ENCODE measurements around the gene WNT7A. TPM values are rescaled to one million over a fixed set of nuclear protein-coding genes. Genes with fewer than 3 reads are reported as not detected.

WNT7A gene
- total RNA-seq, 1 experiment from 2014 or later, result 0.34 TPM

DNA sequence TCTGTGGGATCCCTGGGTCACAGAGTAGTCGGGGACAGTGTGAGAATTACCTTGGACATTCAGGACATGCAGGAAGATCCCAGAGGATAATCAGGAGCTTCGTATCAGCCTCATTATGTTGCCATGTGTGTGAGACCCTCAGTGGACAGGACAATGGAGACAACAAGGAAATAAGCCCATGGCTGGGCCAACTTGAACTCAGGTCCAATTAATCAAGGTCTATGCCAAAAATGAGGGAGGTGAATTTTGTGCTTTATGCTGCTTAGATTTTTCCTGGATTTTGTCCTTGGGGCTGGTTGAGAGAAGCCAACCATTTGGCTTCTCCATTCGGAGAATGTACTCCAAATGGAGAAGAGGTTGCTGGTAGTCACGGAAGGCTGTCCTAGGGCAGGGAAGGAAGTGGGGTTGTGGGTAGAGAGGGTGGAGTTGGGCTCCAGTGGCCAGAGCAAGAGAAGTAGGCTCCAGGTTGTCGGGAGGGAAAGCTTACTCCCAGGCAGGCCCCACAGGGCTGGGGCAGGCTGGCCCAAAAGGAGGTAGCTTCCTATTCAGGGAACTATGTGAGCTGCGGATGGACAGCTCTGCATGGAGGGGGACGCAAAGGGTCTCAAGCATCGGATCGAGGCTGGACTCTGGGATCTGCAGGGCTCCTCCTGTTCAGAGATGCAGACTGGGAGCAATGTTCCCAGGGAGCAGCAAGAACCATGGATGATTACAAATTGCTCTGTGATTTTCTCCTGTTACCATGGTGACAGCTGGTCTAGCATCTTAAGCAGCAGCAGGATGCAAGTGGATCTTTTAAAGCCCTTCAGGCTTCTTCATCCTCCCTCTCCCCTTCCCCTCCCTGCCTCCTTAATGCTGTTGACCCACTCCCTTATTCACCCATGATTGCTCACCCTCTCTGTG lies 91.1 kb downstream of the WNT7A start:
- Histone ChIP-seq H3K9me2 (ENCODE audit: insufficient read depth) (no peaks in the 10 kb centered on the region), H2AFZ (ENCODE audit: low read depth, low read length, poor library complexity, severe bottlenecking) (no peak overlapping the region), H3K9me3 (ENCODE audit: control insufficient read depth in 1 of 2, insufficient read depth in 1 of 2, low read depth in 1 of 2, low read length in 2 of 2) (no peaks in the 10 kb centered on the region), H3K9ac (ENCODE audit: low read length) (no peak overlapping the region), H3K36me3 (ENCODE audit: control insufficient read depth in 1 of 2, insufficient read depth in 2 of 2, low read length in 2 of 2) (no peaks in the 10 kb centered on the region), H3K4me1 (ENCODE audit: control insufficient read depth in 1 of 2, insufficient read depth in 2 of 2, low read length in 2 of 2) (no peaks in the 10 kb centered on the region), H4K20me1 (ENCODE audit: insufficient read depth) (no peaks in the 10 kb centered on the region), H3K79me2 (ENCODE audit: insufficient read depth, low read length) (no peaks in the 10 kb centered on the region), H3K4me2 (ENCODE audit: low read length) (no peak overlapping the region), H3K27me3 (ENCODE audit: insufficient read depth, low read length) (peaks cover 5% of the 10 kb centered on the region; the same call in 1 of the 2 replicates), H3K4me3 (replicated peaks in 1 of 2; ENCODE audit: low read depth in 1 of 2, low read length in 2 of 2) (no peak overlapping the region), H3K27ac (ENCODE audit: low read depth, low read length) (no peak overlapping the region)
- ChIA-PET CTCF (no interaction called here), POLR2A (no interaction called here), RAD21 (ENCODE audit: low non-redundant PET in 1 of 2, low total read pairs in 2 of 2, uncharacterized antibody in 2 of 2, unreplicated experiment in 2 of 2) (no interaction called here)
- DNase-seq (ENCODE audit: low read depth, low spot score) (no peak), ATAC-seq (no peak)
- no peak for TF ChIP-seq SP1 (IDR thresholded peaks at IDR 0.05; ENCODE audit: low read depth)
- TF ChIP-seq, protein P1, sequence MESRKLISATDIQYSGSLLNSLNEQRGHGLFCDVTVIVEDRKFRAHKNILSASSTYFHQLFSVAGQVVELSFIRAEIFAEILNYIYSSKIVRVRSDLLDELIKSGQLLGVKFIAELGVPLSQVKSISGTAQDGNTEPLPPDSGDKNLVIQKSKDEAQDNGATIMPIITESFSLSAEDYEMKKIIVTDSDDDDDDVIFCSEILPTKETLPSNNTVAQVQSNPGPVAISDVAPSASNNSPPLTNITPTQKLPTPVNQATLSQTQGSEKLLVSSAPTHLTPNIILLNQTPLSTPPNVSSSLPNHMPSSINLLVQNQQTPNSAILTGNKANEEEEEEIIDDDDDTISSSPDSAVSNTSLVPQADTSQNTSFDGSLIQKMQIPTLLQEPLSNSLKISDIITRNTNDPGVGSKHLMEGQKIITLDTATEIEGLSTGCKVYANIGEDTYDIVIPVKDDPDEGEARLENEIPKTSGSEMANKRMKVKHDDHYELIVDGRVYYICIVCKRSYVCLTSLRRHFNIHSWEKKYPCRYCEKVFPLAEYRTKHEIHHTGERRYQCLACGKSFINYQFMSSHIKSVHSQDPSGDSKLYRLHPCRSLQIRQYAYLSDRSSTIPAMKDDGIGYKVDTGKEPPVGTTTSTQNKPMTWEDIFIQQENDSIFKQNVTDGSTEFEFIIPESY (IDR thresholded peaks at IDR 0.05; ENCODE audit: extremely low read depth, insufficient replicate concordance, low read length), result no peak
- TF ChIP-seq YY1 (IDR thresholded peaks at IDR 0.05; ENCODE audit: extremely low read depth, insufficient replicate concordance, low read depth, low read length), result no peak
- TF ChIP-seq CBX3 (IDR thresholded peaks at IDR 0.05; ENCODE audit: low read depth), result no peak
- no peak for TF ChIP-seq EZH2phosphoT487 (IDR thresholded peaks at IDR 0.05; ENCODE audit: borderline replicate concordance)
- no peak for TF ChIP-seq TCF7L2 (IDR thresholded peaks at IDR 0.05; ENCODE audit: borderline replicate concordance, extremely low read depth, insufficient read depth, insufficient read length)
- TF ChIP-seq JUND (IDR thresholded peaks at IDR 0.05), result no peak
- TF ChIP-seq, protein P2, sequence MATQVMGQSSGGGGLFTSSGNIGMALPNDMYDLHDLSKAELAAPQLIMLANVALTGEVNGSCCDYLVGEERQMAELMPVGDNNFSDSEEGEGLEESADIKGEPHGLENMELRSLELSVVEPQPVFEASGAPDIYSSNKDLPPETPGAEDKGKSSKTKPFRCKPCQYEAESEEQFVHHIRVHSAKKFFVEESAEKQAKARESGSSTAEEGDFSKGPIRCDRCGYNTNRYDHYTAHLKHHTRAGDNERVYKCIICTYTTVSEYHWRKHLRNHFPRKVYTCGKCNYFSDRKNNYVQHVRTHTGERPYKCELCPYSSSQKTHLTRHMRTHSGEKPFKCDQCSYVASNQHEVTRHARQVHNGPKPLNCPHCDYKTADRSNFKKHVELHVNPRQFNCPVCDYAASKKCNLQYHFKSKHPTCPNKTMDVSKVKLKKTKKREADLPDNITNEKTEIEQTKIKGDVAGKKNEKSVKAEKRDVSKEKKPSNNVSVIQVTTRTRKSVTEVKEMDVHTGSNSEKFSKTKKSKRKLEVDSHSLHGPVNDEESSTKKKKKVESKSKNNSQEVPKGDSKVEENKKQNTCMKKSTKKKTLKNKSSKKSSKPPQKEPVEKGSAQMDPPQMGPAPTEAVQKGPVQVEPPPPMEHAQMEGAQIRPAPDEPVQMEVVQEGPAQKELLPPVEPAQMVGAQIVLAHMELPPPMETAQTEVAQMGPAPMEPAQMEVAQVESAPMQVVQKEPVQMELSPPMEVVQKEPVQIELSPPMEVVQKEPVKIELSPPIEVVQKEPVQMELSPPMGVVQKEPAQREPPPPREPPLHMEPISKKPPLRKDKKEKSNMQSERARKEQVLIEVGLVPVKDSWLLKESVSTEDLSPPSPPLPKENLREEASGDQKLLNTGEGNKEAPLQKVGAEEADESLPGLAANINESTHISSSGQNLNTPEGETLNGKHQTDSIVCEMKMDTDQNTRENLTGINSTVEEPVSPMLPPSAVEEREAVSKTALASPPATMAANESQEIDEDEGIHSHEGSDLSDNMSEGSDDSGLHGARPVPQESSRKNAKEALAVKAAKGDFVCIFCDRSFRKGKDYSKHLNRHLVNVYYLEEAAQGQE (IDR thresholded peaks at IDR 0.05; ENCODE audit: low read depth), result no peak
- TF ChIP-seq SRF (IDR thresholded peaks at IDR 0.05; ENCODE audit: low read depth), result no peak
- TF ChIP-seq ELF1 (IDR thresholded peaks at IDR 0.05; ENCODE audit: borderline replicate concordance, low read depth), result no peak
- no peak for TF ChIP-seq SIN3A (IDR thresholded peaks at IDR 0.05; ENCODE audit: low read depth)
- no peak for TF ChIP-seq EZH2 (IDR thresholded peaks at IDR 0.05)
- TF ChIP-seq, protein P3, sequence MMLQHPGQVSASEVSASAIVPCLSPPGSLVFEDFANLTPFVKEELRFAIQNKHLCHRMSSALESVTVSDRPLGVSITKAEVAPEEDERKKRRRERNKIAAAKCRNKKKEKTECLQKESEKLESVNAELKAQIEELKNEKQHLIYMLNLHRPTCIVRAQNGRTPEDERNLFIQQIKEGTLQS (IDR thresholded peaks at IDR 0.05), result no peak
- no peak for TF ChIP-seq POLR2A (IDR thresholded peaks at IDR 0.05; ENCODE audit: borderline replicate concordance, extremely low read depth, insufficient read depth, insufficient read length)
- no peak for TF ChIP-seq ZNF274 (IDR thresholded peaks at IDR 0.05; ENCODE audit: low read depth, low read length)
- intact Hi-C loops (cut with micrococcal nuclease), result no loop called here
- BruUV-seq (replicated peaks), result no TSS peak
